HCT116 (cell line): Measurements from ENCODE around the gene LPAR5. TPM values are rescaled to one million over a fixed set of nuclear protein-coding genes. Genes with fewer than 3 reads are reported as not detected.

Source experiments
- ATAC-seq: fragments of 200-7000 bp; cut with Tn5 transposase; 2 replicates; pipeline ENCODE4 v1.9.1; 2020; ENCODE audit warnings: mild to moderate bottlenecking, moderate library complexity
- BruUV-seq: library from RNA; stranded (reverse); fragments of 400-500 nt; replicated peaks from 2 replicates; lab custom pipeline; 2021; lab: Mats Ljungman, UMichigan
- CTCF ChIA-PET: fragments of 300-600 bp; sonication (Branson Sonifier 250); formaldehyde crosslinking; loops from one replicate; lab custom pipeline; 2021; ENCODE audit warnings: antibody characterized with exemption; lab: Charles Lee
- POLR2A ChIA-PET: fragments of 300-600, 350-600 bp; sonication (Branson Sonifier 250); formaldehyde crosslinking; loops from one replicate; lab custom pipeline; 2021; ENCODE audit warnings: antibody characterized with exemption; lab: Charles Lee
- RAD21 ChIA-PET, 2 experiments: fragments of 300-600 bp; sonication (Branson Sonifier 250); formaldehyde crosslinking; loops; one replicate each; lab custom pipeline; 2023; ENCODE audit warnings: low total read pairs in 2 of 2; ENCODE audit not compliant: uncharacterized antibody in 2 of 2, unreplicated experiment in 2 of 2, low non-redundant PET in 1 of 2; lab: Charles Lee
- DNase-seq: peaks from one replicate; pipeline ENCODE4 v3.0.0-alpha.2; 2010; ENCODE audit warnings: low read depth, low spot score
- H2AFZ ChIP-seq: fragments of 200-600 bp; shearing (Covaris generic), sonication (generic); 2 replicates; pipeline ENCODE4 v1.6.1; 2017; ENCODE audit warnings: low read depth, mixed run types, mixed read lengths, antibody characterized with exemption, low read length; ENCODE audit not compliant: poor library complexity, severe bottlenecking
- H3K27ac ChIP-seq: 2 replicates; pipeline ENCODE4 v1.5.1; 2012; ENCODE audit warnings: low read depth, low read length
- H3K27me3 ChIP-seq: fragments of 200-600 bp; sonication (generic); 2 replicates; pipeline ENCODE4 v1.6.1; 2016; ENCODE audit warnings: mixed run types, low read length, mixed read lengths; ENCODE audit not compliant: insufficient read depth
- H3K36me3 ChIP-seq, 2 experiments: fragments of 200-500 bp in 1 of 2; fragments of 200-600 bp in 1 of 2; sonication (Bioruptor generic) in 1 of 2; sonication (generic) in 1 of 2; 2 replicates each; pipeline versions ENCODE4 v1.5.1 to v1.6.1; 2014 to 2016; ENCODE audit warnings: low read length in 2 of 2, inconsistent platforms in 1 of 2, mixed read lengths in 1 of 2, mixed run types in 1 of 2; ENCODE audit not compliant: insufficient read depth in 2 of 2, control insufficient read depth in 1 of 2
- H3K4me1 ChIP-seq, 2 experiments: fragments of 200-600 bp in 1 of 2; sonication (generic) in 1 of 2; 2 replicates each; pipeline versions ENCODE4 v1.5.1 to v1.6.1; 2012 to 2017; ENCODE audit warnings: low read length in 2 of 2, inconsistent platforms in 1 of 2, mild to moderate bottlenecking in 1 of 2, mixed read lengths in 1 of 2, mixed run types in 1 of 2, moderate library complexity in 1 of 2; ENCODE audit not compliant: insufficient read depth in 2 of 2, control insufficient read depth in 1 of 2
- H3K4me2 ChIP-seq: fragments of 200-600 bp; sonication (generic); 2 replicates; pipeline ENCODE4 v1.6.1; 2017; ENCODE audit warnings: mixed run types, low read length, mixed read lengths
- H3K4me3 ChIP-seq, 2 experiments: fragments of 200-600 bp in 1 of 2; sonication (generic) in 1 of 2; replicated peaks in 1 of 2; 2 replicates each; pipeline ENCODE4 v1.5.1; 2011 to 2016; ENCODE audit warnings: low read length in 2 of 2, control low read depth in 1 of 2, low read depth in 1 of 2, mild to moderate bottlenecking in 1 of 2, mixed read lengths in 1 of 2, mixed run types in 1 of 2
- H3K79me2 ChIP-seq: fragments of 200-600 bp; sonication (generic); 2 replicates; pipeline ENCODE4 v1.6.1; 2017; ENCODE audit warnings: mild to moderate bottlenecking, mixed run types, low read length, moderate library complexity, mixed read lengths; ENCODE audit not compliant: insufficient read depth
- H3K9ac ChIP-seq: fragments of 200-600 bp; sonication (generic); 2 replicates; pipeline ENCODE4 v1.6.1; 2016; ENCODE audit warnings: low read length, mixed read lengths
- H3K9me2 ChIP-seq: fragments of 200-600 bp; sonication (generic), shearing (Covaris generic); 2 replicates; pipeline ENCODE4 v1.6.1; 2017; ENCODE audit warnings: mixed run types, mild to moderate bottlenecking, moderate library complexity; ENCODE audit not compliant: insufficient read depth
- H3K9me3 ChIP-seq, 2 experiments: fragments of 200-500 bp in 1 of 2; fragments of 200-600 bp in 1 of 2; sonication (Bioruptor generic) in 1 of 2; sonication (generic) in 1 of 2; 2 replicates each; pipeline ENCODE4 v1.6.1; 2014 to 2017; ENCODE audit warnings: low read length in 2 of 2, mixed read lengths in 2 of 2, inconsistent platforms in 1 of 2, low read depth in 1 of 2, mild to moderate bottlenecking in 1 of 2, mixed run types in 1 of 2, moderate library complexity in 1 of 2; ENCODE audit not compliant: control insufficient read depth in 1 of 2, insufficient read depth in 1 of 2
- H4K20me1 ChIP-seq: fragments of 200-600 bp; sonication (generic), shearing (Covaris generic); 2 replicates; pipeline ENCODE4 v1.6.1; 2017; ENCODE audit warnings: mixed run types, mild to moderate bottlenecking, moderate library complexity; ENCODE audit not compliant: insufficient read depth
- CTCF ChIP-seq, 3 experiments: fragments of 200-600 bp in 1 of 3; sonication (generic) in 1 of 3; IDR thresholded peaks in 2 of 3; conservative IDR thresholded peaks in 1 of 3; 2 replicates each; pipeline ENCODE4 v1.5.1; 2012 to 2017; ENCODE audit warnings: low read depth in 2 of 3, low read length in 2 of 3, antibody characterized with exemption in 1 of 3, borderline replicate concordance in 1 of 3, control low read depth in 1 of 3, mild to moderate bottlenecking in 1 of 3, mixed read lengths in 1 of 3, mixed run types in 1 of 3, moderate library complexity in 1 of 3; ENCODE audit not compliant: insufficient read depth in 1 of 3
- RAD21 ChIP-seq: IDR thresholded peaks from 2 replicates; pipeline ENCODE4 v1.6.1; 2012; ENCODE audit warnings: low read depth, mild to moderate bottlenecking
- REST ChIP-seq: IDR thresholded peaks from 2 replicates; pipeline ENCODE4 v1.6.1; 2012; ENCODE audit warnings: low read depth
- SRF ChIP-seq: IDR thresholded peaks from 2 replicates; pipeline ENCODE4 v1.6.1; 2012; ENCODE audit warnings: low read depth
- TCF7L2 ChIP-seq: IDR thresholded peaks from 2 replicates; pipeline ENCODE4 v1.7.0; 2011; ENCODE audit warnings: borderline replicate concordance, inconsistent platforms; ENCODE audit not compliant: insufficient read depth, insufficient read length; ENCODE audit errors: extremely low read depth
- ZFX ChIP-seq: fragments of 450-650 bp; IDR thresholded peaks from 2 replicates; pipeline ENCODE4 v1.6.1; 2017
- intact Hi-C: fragments of 100-400 bp; cut with micrococcal nuclease; formaldehyde crosslinking; loops from 2 replicates; pipeline ENCODE4 v1.10.0; 2022
- total RNA-seq: library from RNA; stranded (reverse); gene quantifications from one replicate; pipeline ENCODE4 v1.2.1, GENCODE V29; 2021; ENCODE audit not compliant: unreplicated experiment

LPAR5 gene
- total RNA-seq, 1 experiment from 2014 or later, result 5.2 TPM

GRCh38 chr12:6620885-6621274, 14.9 kb downstream of the LPAR5 start:
- peaks cover 9 to 18% of the 10 kb centered on the region in 2 experiments; a peak in 3 of 4 replicates for H3K4me1 ChIP-seq
- H3K9ac ChIP-seq, result no peak overlapping the region
- H4K20me1 ChIP-seq, result no peaks in the 10 kb centered on the region
- no peak overlapping the region for H3K4me3 ChIP-seq
- H3K36me3 ChIP-seq, result no peaks in the 10 kb centered on the region
- no TSS peak for BruUV-seq
- H3K4me2 ChIP-seq, result no peak overlapping the region
- TF ChIP-seq TCF7L2 (no peak), SRF (no peak), ZFX (no peak), RAD21 (no peak), CTCF (IDR thresholded peaks at IDR 0.05 in 2 of 3, conservative IDR thresholded peaks at IDR 0.05 in 1 of 3; ENCODE audit: borderline replicate concordance in 1 of 3, insufficient read depth in 1 of 3, low read depth in 2 of 3, low read length in 2 of 3) (no peak), REST (no peak)
- no peak for ATAC-seq
- RAD21 ChIA-PET, result no interaction called here
- no peaks in the 10 kb centered on the region for H3K27me3 ChIP-seq
- intact Hi-C loops, result no loop called here
- no peak overlapping the region for H3K27ac ChIP-seq
- no peak for DNase-seq
- no peaks in the 10 kb centered on the region for H3K9me2 ChIP-seq
- POLR2A ChIA-PET, result no interaction called here
- no peaks in the 10 kb centered on the region for H3K79me2 ChIP-seq
- CTCF ChIA-PET, result no interaction called here
- H2AFZ ChIP-seq, result no peak overlapping the region
- H3K9me3 ChIP-seq, result no peaks in the 10 kb centered on the region
